Coronary artery (tissue), 2 donors: ENCODE data around the gene POLR2I.
A peak's percentile ranks its signal among the peaks of the same experiment; 100 is the strongest.
"Not testable (repeated sequence)": the region's sequence is repeated elsewhere in the genome, so short reads cannot be mapped to it uniquely, and the experiment has no call there.

Experiments used
- DNase-seq: peaks from one replicate; pipeline ENCODE4 v3.0.0-alpha.2; 2017; ENCODE audit warnings: low spot score
- H3K27ac ChIP-seq, 2 donors: fragments of 200-600 bp; sonication (generic); one replicate each; pipeline ENCODE4 v1.5.1; 2016 to 2019
- H3K4me3 ChIP-seq: fragments of 200-600 bp; sonication (generic); 2 replicates; pipeline ENCODE4 v1.5.1; 2016; ENCODE audit warnings: mild to moderate bottlenecking, moderate library complexity
- TF ChIP-seq, protein P1 (sequence below): fragments of 200-600 bp; sonication (generic); IDR thresholded peaks from one replicate; pipeline ENCODE4 v1.5.1; 2019; ENCODE audit warnings: antibody characterized with exemption

Gene POLR2I

GRCh38 chr19:36141039-36141927 is 26.6 kb upstream of the POLR2I start:
- TF ChIP-seq, protein P1, sequence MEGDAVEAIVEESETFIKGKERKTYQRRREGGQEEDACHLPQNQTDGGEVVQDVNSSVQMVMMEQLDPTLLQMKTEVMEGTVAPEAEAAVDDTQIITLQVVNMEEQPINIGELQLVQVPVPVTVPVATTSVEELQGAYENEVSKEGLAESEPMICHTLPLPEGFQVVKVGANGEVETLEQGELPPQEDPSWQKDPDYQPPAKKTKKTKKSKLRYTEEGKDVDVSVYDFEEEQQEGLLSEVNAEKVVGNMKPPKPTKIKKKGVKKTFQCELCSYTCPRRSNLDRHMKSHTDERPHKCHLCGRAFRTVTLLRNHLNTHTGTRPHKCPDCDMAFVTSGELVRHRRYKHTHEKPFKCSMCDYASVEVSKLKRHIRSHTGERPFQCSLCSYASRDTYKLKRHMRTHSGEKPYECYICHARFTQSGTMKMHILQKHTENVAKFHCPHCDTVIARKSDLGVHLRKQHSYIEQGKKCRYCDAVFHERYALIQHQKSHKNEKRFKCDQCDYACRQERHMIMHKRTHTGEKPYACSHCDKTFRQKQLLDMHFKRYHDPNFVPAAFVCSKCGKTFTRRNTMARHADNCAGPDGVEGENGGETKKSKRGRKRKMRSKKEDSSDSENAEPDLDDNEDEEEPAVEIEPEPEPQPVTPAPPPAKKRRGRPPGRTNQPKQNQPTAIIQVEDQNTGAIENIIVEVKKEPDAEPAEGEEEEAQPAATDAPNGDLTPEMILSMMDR: no peak
- DNase-seq: peak; percentile 91
- peak overlapping the region; percentile 87 to 97 for H3K27ac ChIP-seq

DNA sequence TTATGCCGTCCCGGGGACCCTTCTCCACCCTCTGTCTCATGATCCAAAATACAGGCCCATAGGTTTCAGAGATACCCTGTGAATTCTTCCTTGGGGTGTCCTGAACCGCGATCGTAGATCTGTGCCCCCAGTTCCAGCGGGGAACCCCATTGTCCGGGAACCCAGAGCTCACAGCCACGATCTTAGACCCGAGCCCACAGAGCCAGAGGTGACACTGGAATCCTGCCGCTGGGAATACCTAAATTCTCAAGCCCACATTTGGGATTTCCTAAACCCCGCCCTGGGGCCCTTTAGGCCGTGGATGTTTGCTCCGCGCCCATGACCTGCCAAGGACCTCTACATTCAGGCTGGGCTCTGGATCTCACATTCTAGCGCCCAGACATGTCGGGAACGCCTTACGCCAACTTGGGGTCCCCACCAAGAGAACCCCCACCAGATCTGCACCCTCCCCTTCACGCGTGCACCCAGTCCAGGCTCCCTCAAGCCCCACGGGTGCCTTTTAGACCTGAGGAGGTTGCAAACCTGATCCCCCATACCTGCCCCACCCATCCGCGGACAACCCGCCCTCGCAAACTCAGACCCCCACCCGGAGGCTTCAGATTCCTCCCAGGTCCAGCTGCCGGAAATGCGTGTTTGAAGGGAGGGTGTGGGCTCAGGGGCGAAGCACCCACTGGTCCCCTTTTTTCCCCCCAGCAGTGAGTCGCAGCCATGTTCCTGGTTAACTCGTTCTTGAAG is 25.8 kb upstream of the POLR2I start:
- peak overlapping the region; percentile 81 for H3K4me3 ChIP-seq
- peak overlapping the region; percentile 87 to 97 for H3K27ac ChIP-seq
- TF ChIP-seq, protein P1: no peak
- DNase-seq: no peak

More at GRCh38 chr19:36141039-36141927, 26.6 kb upstream of the POLR2I start:
- peak overlapping the region; percentile 81 for H3K4me3 ChIP-seq

DNA sequence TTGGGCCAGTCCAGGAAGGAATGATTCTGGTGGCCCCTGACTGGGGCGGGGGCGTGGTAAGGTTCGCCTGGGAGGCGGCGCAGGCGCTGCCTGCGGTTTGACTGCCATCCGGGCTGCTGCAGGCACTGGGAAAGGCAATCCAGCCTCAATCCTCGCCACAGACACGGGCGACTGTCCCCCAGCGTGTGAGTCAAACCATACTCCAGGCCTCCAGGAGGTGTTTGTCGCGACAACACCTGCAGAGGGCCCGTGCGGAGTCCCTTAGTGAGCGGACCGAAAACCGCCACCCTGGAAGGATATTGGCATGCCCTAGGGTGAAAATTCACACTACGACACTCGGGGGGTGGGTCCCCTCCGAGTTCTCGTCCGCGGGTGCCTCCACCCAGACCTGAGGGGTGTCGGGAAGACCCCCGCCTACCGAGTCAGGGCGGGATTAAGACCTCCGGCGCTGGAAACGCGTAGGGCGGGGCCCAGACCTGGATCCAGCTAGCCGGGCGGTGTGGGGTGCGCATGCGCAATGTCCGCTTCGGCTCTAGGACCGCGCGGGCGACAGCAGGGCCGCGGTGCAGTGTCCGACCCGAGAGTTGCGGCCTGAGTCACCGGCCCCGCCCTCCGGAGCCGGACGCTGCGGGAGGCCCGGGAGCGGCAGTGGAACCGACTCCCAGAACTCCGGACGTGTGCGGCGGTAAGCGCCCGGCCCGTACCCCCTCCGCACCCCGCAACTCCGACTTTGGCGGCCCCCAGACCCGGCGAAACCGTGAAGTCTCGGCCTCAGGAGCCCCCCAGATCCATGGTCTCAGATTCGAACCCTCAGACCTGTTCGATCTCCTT is 25.0 kb upstream of the POLR2I start, which contains the start of gene CAPNS1:
Gene CAPNS1, plus strand, starts transcription at position 594 of the 831 bp plus-strand sequence. CDS start 946 bp downstream, outside the sequence.
- TF ChIP-seq, protein P1: no peak
- peak within 1 kb of the TSS; percentile 87 to 97 for H3K27ac ChIP-seq
- H3K4me3 ChIP-seq: peak within 1 kb of the TSS; percentile 81
- DNase-seq: peak; percentile 98

GRCh38 chr19:36139120-36139472 is 24.4 kb upstream of the POLR2I start:
- H3K4me3 ChIP-seq: peak overlapping the region; percentile 81
- peak overlapping the region; percentile 87 to 97 for H3K27ac ChIP-seq
- TF ChIP-seq, protein P1: no peak
- no peak for DNase-seq

DNA sequence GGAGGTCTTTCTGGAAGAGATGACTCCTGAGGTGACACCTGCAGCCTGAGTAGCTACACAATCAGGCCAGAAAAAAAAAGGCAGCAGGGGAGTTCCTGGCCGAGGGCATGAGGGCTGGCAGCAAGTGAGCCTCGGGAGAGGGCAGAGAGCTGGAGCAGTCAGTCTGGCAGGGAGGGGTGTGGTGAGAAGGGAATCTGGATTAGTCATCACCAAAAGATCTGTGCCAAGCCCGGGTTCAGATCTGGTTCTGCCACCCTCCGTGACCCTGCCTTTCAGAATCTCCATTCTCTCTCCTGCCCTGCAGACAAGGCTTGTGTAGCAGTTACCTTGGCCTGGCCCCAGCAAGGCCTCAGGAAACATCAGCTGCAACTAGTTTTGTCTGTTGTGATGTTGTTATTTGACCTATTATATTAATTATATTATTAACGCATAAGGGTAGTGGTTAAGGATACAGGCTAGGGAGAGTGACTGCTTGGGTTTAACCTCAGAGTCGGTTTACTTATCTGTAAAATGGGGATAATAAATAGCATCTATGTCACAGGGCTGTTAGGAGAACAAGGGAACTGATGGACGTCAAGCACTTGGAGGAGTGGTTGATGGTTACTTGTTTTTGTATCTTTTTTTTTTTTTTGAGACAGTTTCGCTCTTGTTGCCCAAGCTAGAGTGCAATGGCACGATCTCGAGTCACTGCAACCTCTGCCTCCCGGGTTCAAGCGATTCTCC is 22.4 kb upstream of the POLR2I start:
- Histone ChIP-seq H3K27ac (peak overlapping the region; percentile 67 to 69), H3K4me3 (no peak overlapping the region)
- DNase-seq: no peak
- TF ChIP-seq, protein P1: no peak

DNA sequence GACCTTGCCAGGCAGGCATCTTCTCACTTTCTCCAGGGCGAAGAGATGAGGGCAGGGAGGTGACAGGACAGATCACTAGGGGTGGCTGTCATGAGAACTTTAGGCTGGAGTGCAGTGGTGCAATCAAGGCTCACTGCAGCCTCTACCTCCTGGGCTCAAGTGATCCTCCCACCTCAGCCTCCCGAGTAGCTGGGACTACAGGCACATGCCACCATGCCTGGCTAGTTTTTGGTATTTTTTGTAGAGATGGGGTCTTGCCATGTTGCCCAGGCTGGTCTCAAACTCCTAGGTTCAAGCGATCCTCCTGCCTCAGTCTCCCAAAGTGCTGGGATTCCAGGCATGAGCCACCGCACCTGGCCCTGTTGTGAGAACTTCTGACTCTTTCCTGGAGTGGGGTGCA is 20.2 kb upstream of the POLR2I start:
- H3K4me3 ChIP-seq, DNase-seq, H3K27ac ChIP-seq: not testable (repeated sequence)

DNA sequence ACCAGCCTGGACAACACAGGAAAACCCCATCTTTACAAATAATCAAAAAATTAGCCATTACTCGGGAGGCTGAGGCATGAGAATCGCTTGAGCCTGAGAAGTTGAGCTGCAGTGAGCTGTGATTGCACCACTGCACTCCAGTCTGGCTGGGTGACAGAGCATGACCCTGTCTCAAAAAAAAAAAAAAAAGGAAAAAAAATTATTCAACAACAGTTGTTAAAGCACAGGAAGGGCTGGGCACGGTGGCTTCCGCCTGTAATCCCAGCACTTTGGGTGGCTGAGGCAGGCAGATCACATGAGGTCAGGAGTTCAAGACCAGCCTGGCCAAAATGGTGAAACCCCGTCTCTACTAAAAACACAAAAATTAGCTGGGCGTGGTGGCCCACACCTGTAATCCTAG is 16.5 kb upstream of the POLR2I start:
- H3K4me3 ChIP-seq, DNase-seq, H3K27ac ChIP-seq: not testable (repeated sequence)
